ENCODE results near the gene NFX1. TPM values are rescaled to one million over a fixed set of nuclear protein-coding genes. Genes with fewer than 3 reads are reported as not detected.
A peak's percentile ranks its signal among the peaks of the same experiment; 100 is the strongest.

NFX1 gene
- total and polyA plus RNA-seq, 10 of the 15 experiments (the other 5 are each of a cell fraction or from before 2014, with no cell fraction given): 11.9 to 45.1 (median 36.1) TPM

DNA sequence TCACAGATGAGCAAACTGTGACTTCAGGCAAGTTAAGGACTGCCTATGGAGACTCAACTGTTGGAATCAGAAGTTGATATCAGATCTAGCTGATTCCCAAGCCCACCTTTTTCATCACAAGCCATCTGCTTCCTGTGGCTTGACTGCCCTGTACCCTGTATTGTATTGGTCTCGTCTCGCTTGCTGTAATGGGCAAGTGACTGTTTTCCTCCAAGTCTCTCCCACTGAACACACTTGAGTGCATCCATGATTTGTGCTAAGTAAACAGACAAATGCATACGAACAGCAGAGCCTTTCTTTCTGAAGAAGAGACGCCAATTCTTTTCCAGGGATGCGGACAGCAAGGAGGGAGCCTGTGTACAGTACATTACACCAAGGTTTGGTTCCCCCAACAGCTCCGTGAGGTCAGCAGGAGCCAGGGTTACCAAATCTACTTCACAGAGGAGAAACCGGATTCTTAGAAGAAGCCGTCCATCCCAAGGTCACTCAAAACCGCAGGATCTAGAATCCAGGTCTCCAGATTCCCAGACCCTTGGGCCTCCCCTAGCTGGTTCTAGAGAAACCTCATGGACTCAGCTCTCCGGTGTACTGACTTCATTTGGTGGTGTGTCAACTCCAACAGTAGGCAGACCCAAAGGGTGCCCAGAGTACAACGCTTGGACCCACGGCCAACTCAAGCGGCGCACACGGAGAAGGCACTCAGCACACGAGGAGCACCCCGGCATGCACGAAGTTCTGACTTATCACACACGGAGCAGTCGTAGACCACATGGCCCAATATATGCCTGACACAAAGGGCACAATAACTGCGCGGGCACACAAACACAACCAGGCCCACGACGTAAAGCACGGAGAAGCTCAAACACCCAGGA lies 26.9 kb upstream of the NFX1 start:
- intact Hi-C loops (cut with micrococcal nuclease; ENCODE audit: unreplicated experiment) (loop anchor here (1.0 kb wide), 2 partner anchors 27 to 187 kb away; partner anchors contain the start of genes NFX1 and SMU1), in situ Hi-C loops (cut with MboI) (no loop called here)
- FAIRE-seq (no peak), ATAC-seq (peak; percentile 12), DNase-seq (ENCODE audit: low read depth, low spot score) (no peak)
- WGBS (ENCODE audit: insufficient coverage, insufficient replicate concordance, low lambda C conversion rate, missing lambda C conversion rate): 1% methylated on average over 25 of the region's 25 CpGs
- Histone ChIP-seq H3K9me3 (replicated peaks; ENCODE audit: control insufficient read depth, insufficient read depth, low read length) (no peaks in the 10 kb centered on the region), H3K4me3 (peak overlapping the region; percentile 94), H3K4me1 (ENCODE audit: control insufficient read depth, insufficient read depth, low read length) (peaks cover 8% of the 10 kb centered on the region), H2AFZ (ENCODE audit: control insufficient read depth, low read depth, low read length) (peak overlapping the region; percentile 84; the same call in 1 of the 2 replicates), H3K27ac (ENCODE audit: control insufficient read depth, insufficient read depth) (peak overlapping the region; percentile 86), H3K27me3 (replicated peaks in 1 of 2; ENCODE audit: control insufficient read depth in 2 of 2, insufficient read depth in 2 of 2, low read length in 1 of 2) (no peaks in the 10 kb centered on the region), H3K9ac (ENCODE audit: control insufficient read depth, insufficient read depth, low read length) (peak overlapping the region; percentile 91), H4K20me1 (ENCODE audit: control insufficient read depth, insufficient read depth) (no peaks in the 10 kb centered on the region), H3K79me2 (ENCODE audit: control insufficient read depth, insufficient read depth, low read length) (peaks cover 67% of the 10 kb centered on the region), H3K4me2 (ENCODE audit: control insufficient read depth, insufficient read depth) (peak overlapping the region; percentile 78), H3K36me3 (ENCODE audit: control insufficient read depth in 2 of 2, insufficient read depth in 2 of 2, low read length in 1 of 2) (peaks cover 0 to 21% of the 10 kb centered on the region in 2 experiments; a peak in 3 of 4 replicates)
- ChIA-PET CTCF (interaction anchor here (0.6 to 1.9 kb wide), 7 partner anchors 23 to 331 kb away, joined by 3 to 7 read pairs (median 3); partner anchors contain the start of gene B4GALT1), POLR2A (interaction anchor here (0.7 to 1.5 kb wide), 6 partner anchors 10 to 265 kb away, joined by 3 to 6 read pairs (median 4); partner anchors contain the start of genes DNAJA1 and NFX1), RAD21 (ENCODE audit: unreplicated experiment) (interaction anchor here (2.0 to 2.2 kb wide), 2 partner anchors 37 to 61 kb away, joined by 4 to 11 read pairs; no protein-coding TSS in a partner anchor), SMC1A (ENCODE audit: uncharacterized antibody, unreplicated experiment) (interaction anchor here (1.3 to 1.6 kb wide), 3 partner anchors 10 to 37 kb away, joined by 3 to 4 read pairs (median 3); no protein-coding TSS in a partner anchor)
- BruUV-seq (replicated peaks): no TSS peak
- 0 out of 2 replicates have a peak, but pooled peaks have one; percentile 17 for TF ChIP-seq CREM (IDR thresholded peaks at IDR 0.05; ENCODE audit: low read depth)
- 0 out of 2 replicates have a peak, but pooled peaks have one; percentile 5 for TF ChIP-seq POLR2A (IDR thresholded peaks at IDR 0.05; ENCODE audit: low read depth, low read length)
- TF ChIP-seq DPF2 (IDR thresholded peaks at IDR 0.05): no peak
- TF ChIP-seq MXI1 (IDR thresholded peaks at IDR 0.05; ENCODE audit: low read depth, low read length): peak; percentile 85; the same call in 1 of the 2 replicates
- 0 out of 4 replicates have a peak, but pooled peaks of 1 of the 2 experiments have one; percentile 6 for TF ChIP-seq IKZF2 (IDR thresholded peaks at IDR 0.05)

Data from GM12878 (cell line).